HG03064 (cell line): ENCODE results near the gene NFE2L2.
A peak's percentile ranks its signal among the peaks of the same experiment; 100 is the strongest.
"Not testable (repeated sequence)": the region's sequence is repeated elsewhere in the genome, so short reads cannot be mapped to it uniquely, and the experiment has no call there.

Experiments
- ATAC-seq: cut with Tn5 transposase; IDR thresholded peaks from one replicate; pipeline ENCODE4 v1.9.1; 2021; ENCODE audit warnings: low read depth; ENCODE audit not compliant: unreplicated experiment

The NFE2L2 gene

GRCh38 chr2:177281400-177282180, 17.1 kb upstream of the NFE2L2 start:
- ATAC-seq, result peak; percentile 48

GRCh38 chr2:177279847-177280246, 15.3 kb upstream of the NFE2L2 start:
- ATAC-seq, result no peak

GRCh38 chr2:177275743-177276055, 11.2 kb upstream of the NFE2L2 start:
- ATAC-seq, result no peak

GRCh38 chr2:177275040-177275742, 10.7 kb upstream of the NFE2L2 start:
- ATAC-seq, result no peak

- no peak for ATAC-seq
Measured at GRCh38 chr2:177273408-177273807, 8.9 kb upstream of the NFE2L2 start.

GRCh38 chr2:177272765-177273164, 8.2 kb upstream of the NFE2L2 start:
- no peak for ATAC-seq

GRCh38 chr2:177271981-177272666, 7.6 kb upstream of the NFE2L2 start:
- ATAC-seq, result no peak

GRCh38 chr2:177270531-177270930, 6.0 kb upstream of the NFE2L2 start:
- ATAC-seq, result no peak

- ATAC-seq, result no peak
Measured at GRCh38 chr2:177268901-177269300, 4.4 kb upstream of the NFE2L2 start.

GRCh38 chr2:177268187-177268871, 3.8 kb upstream of the NFE2L2 start:
- ATAC-seq, result no peak

- ATAC-seq, result not testable (repeated sequence)
Measured at GRCh38 chr2:177266955-177267354, 2.4 kb upstream of the NFE2L2 start.

GRCh38 chr2:177265824-177266817, 1.6 kb upstream of the NFE2L2 start:
- ATAC-seq, result peak; percentile 20

GRCh38 chr2:177264209-177264692, 276 bp downstream of the NFE2L2 start:
- ATAC-seq, result peak; percentile 20

GRCh38 chr2:177263451-177264208, 897 bp downstream of the NFE2L2 start:
- ATAC-seq, result peak; percentile 52

- no peak for ATAC-seq
Measured at GRCh38 chr2:177262958-177263450, 1.5 kb downstream of the NFE2L2 start.

GRCh38 chr2:177262092-177262491, 2.4 kb downstream of the NFE2L2 start:
- no peak for ATAC-seq

GRCh38 chr2:177261116-177262060, 3.1 kb downstream of the NFE2L2 start:
- no peak for ATAC-seq

- ATAC-seq, result no peak
Measured at GRCh38 chr2:177260379-177260778, 4.1 kb downstream of the NFE2L2 start.
